ENCODE results near the gene CDH4. TPM values are rescaled to one million over a fixed set of nuclear protein-coding genes. Genes with fewer than 3 reads are reported as not detected.

The CDH4 gene
- total RNA-seq, 1 experiment from 2014 or later, result not detected

DNA sequence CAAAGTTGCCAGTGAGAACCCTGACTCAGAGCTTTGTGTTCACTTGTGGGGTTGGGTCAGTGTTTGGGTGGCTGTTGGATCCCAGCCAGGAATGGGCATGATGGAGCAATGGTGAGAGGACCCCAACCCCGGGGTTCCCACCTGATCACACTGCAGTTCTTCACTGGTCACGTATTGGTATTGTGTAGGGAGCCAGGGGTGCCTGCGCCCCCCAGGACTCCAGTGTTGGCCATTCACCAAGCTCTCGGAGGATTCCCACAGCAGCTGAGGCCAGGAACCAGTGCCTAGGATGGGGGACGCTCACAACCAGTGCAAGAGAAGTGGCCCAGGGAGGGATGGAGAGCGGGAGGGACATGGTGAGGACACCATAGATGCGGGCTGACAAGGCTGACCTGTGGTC lies 207.2 kb downstream of the CDH4 start:
- H3K27ac ChIP-seq, result no peak overlapping the region
- no peaks in the 10 kb centered on the region for H3K36me3 ChIP-seq (ENCODE audit: low read depth)
- H3K27me3 ChIP-seq (ENCODE audit: insufficient read depth, low read depth), result peaks cover 32% of the 10 kb centered on the region
- H3K4me1 ChIP-seq (replicated peaks; ENCODE audit: insufficient read depth), result no peaks in the 10 kb centered on the region
- no TSS peak for BruUV-seq (replicated peaks)
- intact Hi-C loops (cut with micrococcal nuclease; ENCODE audit: unreplicated experiment), result no loop called here
- no peak overlapping the region for H2AFZ ChIP-seq
- H3K79me2 ChIP-seq (ENCODE audit: low read depth), result no peaks in the 10 kb centered on the region
- DNase-seq, result no peak
- no peaks in the 10 kb centered on the region for H3K9me2 ChIP-seq (ENCODE audit: insufficient read depth)
- H3K4me3 ChIP-seq, result no peak overlapping the region
- no peaks in the 10 kb centered on the region for H4K20me1 ChIP-seq (ENCODE audit: insufficient read depth)
- POLR2A ChIA-PET (ENCODE audit: unreplicated experiment), result no interaction called here
- no peak overlapping the region for H3K4me2 ChIP-seq
- CTCF ChIA-PET, result no interaction called here
- no peaks in the 10 kb centered on the region for H3K9me3 ChIP-seq (ENCODE audit: insufficient read depth, low read depth)
- H3F3A ChIP-seq (ENCODE audit: insufficient read depth, low read depth), result no peaks in the 10 kb centered on the region
- TF ChIP-seq, protein P1, sequence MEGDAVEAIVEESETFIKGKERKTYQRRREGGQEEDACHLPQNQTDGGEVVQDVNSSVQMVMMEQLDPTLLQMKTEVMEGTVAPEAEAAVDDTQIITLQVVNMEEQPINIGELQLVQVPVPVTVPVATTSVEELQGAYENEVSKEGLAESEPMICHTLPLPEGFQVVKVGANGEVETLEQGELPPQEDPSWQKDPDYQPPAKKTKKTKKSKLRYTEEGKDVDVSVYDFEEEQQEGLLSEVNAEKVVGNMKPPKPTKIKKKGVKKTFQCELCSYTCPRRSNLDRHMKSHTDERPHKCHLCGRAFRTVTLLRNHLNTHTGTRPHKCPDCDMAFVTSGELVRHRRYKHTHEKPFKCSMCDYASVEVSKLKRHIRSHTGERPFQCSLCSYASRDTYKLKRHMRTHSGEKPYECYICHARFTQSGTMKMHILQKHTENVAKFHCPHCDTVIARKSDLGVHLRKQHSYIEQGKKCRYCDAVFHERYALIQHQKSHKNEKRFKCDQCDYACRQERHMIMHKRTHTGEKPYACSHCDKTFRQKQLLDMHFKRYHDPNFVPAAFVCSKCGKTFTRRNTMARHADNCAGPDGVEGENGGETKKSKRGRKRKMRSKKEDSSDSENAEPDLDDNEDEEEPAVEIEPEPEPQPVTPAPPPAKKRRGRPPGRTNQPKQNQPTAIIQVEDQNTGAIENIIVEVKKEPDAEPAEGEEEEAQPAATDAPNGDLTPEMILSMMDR (conservative IDR thresholded peaks at IDR 0.05), result no peak
- no peak for TF ChIP-seq EZH2 (IDR thresholded peaks at IDR 0.05; ENCODE audit: low read depth)

DNA sequence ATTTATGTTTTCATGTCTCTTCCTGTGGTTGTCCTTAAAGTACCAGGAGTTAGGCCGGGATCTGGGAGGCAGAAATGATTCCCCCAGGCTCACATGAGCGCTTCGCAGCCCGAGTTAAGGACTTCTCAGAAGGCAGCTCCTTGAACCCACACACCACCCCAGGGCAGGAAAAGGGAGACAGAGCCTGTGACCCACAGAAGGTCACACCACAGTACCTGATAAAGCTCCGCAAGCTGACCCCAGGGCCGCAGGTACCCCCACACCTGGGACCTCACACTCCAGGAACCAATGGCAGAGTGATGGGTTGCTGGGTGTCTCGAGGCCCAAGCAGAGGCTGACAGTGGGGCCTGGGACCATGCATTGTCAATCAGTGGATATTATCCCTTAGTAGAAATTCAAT lies 207.6 kb downstream of the CDH4 start:
- no peaks in the 10 kb centered on the region for H3K9me3 ChIP-seq (ENCODE audit: insufficient read depth, low read depth)
- H3K4me2 ChIP-seq, result no peak overlapping the region
- no peaks in the 10 kb centered on the region for H4K20me1 ChIP-seq (ENCODE audit: insufficient read depth)
- no peaks in the 10 kb centered on the region for H3K36me3 ChIP-seq (ENCODE audit: low read depth)
- peaks cover 31% of the 10 kb centered on the region for H3K27me3 ChIP-seq (ENCODE audit: insufficient read depth, low read depth)
- H3K9me2 ChIP-seq (ENCODE audit: insufficient read depth), result no peaks in the 10 kb centered on the region
- intact Hi-C loops (cut with micrococcal nuclease; ENCODE audit: unreplicated experiment), result no loop called here
- no peak overlapping the region for H2AFZ ChIP-seq
- H3K4me3 ChIP-seq, result no peak overlapping the region
- no peaks in the 10 kb centered on the region for H3K4me1 ChIP-seq (replicated peaks; ENCODE audit: insufficient read depth)
- ChIA-PET POLR2A (ENCODE audit: unreplicated experiment) (no interaction called here), CTCF (no interaction called here)
- no peaks in the 10 kb centered on the region for H3K79me2 ChIP-seq (ENCODE audit: low read depth)
- BruUV-seq (replicated peaks), result no TSS peak
- TF ChIP-seq, protein P1 (conservative IDR thresholded peaks at IDR 0.05), result no peak
- TF ChIP-seq EZH2 (IDR thresholded peaks at IDR 0.05; ENCODE audit: low read depth), result no peak
- no peak overlapping the region for H3K27ac ChIP-seq
- no peaks in the 10 kb centered on the region for H3F3A ChIP-seq (ENCODE audit: insufficient read depth, low read depth)
- DNase-seq, result no peak

DNA sequence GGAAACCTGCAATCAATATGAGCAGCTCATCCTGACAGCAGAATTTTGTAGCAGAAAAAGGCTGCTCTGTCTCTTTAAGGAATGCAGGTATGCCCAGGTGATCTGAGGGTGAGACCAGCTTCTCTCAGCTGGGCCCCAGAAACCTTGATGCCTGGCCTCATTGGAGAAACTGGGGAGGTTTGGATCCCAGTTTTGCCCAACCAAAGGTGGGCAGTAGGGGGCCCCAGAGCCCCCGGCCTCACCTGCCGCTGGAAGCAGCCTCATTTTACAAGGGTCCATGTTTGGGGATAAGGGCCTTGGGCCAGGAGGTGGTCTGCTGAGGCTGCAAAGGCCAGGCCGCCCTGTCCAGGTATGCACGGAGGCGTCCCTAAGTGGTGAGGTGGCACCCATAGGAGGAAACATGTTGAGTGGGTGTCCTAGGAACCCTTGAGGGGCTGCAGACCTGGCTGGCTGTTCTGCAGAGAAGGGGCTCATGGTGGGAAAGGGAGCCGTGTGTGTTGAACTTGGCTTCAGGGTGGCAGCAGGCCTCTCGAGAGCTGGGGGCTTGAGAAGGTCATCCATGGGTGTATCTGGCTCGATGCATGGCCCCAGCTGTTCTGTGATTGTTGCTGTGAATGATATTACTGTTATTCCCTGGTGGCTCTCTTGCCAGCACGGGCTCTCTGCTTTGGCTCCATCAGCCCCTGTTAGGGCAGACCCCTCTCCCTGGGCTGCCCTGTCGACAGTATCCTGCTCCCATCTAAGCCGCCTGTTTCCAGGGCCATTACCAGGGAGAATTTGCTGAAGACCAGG lies 208.4 kb downstream of the CDH4 start:
- Histone ChIP-seq H3K36me3 (ENCODE audit: low read depth) (no peaks in the 10 kb centered on the region), H3K9me2 (ENCODE audit: insufficient read depth) (no peaks in the 10 kb centered on the region), H2AFZ (no peak overlapping the region), H3K4me1 (replicated peaks; ENCODE audit: insufficient read depth) (no peaks in the 10 kb centered on the region), H3K4me2 (no peak overlapping the region), H3K9me3 (ENCODE audit: insufficient read depth, low read depth) (no peaks in the 10 kb centered on the region), H3K79me2 (ENCODE audit: low read depth) (no peaks in the 10 kb centered on the region), H4K20me1 (ENCODE audit: insufficient read depth) (no peaks in the 10 kb centered on the region), H3F3A (ENCODE audit: insufficient read depth, low read depth) (no peaks in the 10 kb centered on the region), H3K27ac (no peak overlapping the region), H3K4me3 (no peak overlapping the region), H3K27me3 (ENCODE audit: insufficient read depth, low read depth) (peaks cover 31% of the 10 kb centered on the region)
- no TSS peak for BruUV-seq (replicated peaks)
- intact Hi-C loops (cut with micrococcal nuclease; ENCODE audit: unreplicated experiment), result no loop called here
- TF ChIP-seq EZH2 (IDR thresholded peaks at IDR 0.05; ENCODE audit: low read depth), result no peak
- TF ChIP-seq, protein P1 (conservative IDR thresholded peaks at IDR 0.05), result no peak
- CTCF ChIA-PET, result no interaction called here
- POLR2A ChIA-PET (ENCODE audit: unreplicated experiment), result no interaction called here
- DNase-seq, result no peak
